VCaP (cell line): ENCODE data around the gene CIDEB.

Experiments
- H3K27ac ChIP-seq: fragments of 450-650 bp; 2 replicates; pipeline ENCODE4 v1.5.1; 2017
- TF ChIP-seq, protein P1 (sequence below): fragments of 450-650 bp; conservative IDR thresholded peaks from 2 replicates; pipeline ENCODE4 v1.5.1; 2017; ENCODE audit warnings: mild to moderate bottlenecking, moderate library complexity

The CIDEB gene

DNA sequence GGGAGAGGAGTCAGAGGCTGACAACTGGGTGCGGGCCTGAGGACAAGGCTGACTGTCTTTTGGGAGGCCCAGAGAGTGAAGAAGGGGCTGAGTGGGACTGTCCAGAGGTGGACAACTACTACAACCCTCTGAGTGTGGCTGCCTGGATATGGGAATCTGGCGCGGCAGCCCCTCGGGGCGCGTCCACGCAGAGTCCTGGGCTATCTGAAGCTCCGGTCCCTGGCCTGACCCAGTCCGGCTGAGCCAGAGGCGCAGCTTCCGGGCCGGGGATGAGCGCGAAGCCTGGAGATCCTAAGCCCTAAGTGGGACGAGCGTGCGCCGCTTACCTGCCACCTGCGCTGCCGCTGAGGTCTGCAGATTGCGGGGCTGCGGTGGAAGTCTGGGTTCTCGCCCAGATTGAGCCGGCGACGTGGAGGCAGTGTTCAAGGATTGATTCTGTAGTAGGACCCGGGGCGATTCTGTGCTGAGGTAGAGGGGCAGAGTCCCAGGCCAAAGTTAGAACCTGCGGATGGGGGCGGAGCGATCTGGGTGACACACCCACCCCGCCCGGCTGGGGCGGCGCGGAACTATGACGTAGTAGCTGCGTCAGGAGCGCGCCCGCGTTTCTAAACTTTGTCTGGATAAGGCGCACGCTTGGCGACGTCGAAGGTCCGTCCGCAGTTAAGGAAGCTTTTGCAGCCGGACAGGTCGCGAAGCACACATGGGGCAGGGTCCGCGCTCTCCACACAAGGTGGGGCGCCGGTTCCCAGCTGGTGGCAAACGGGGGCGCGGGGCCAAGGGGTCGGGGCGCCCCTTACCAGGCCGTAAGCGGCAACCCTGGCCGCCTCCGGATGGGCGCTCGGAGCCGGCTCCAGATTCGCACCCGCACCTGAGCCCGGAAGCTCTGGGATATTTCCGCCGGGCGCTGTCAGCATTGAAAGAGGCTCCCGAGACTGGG lies 8.3 kb downstream of the CIDEB start, which contains the start of the genes DHRS1 and NOP9:
Gene DHRS1 (minus strand): TSS at position 526 of the 937 bp plus-strand sequence. CDS start 674 bp downstream, outside the sequence.
Gene NOP9 (plus strand): TSS at position 596 of the 937 bp plus-strand sequence. CDS start 105 bp downstream, at position 701.
- TF ChIP-seq, protein P1, sequence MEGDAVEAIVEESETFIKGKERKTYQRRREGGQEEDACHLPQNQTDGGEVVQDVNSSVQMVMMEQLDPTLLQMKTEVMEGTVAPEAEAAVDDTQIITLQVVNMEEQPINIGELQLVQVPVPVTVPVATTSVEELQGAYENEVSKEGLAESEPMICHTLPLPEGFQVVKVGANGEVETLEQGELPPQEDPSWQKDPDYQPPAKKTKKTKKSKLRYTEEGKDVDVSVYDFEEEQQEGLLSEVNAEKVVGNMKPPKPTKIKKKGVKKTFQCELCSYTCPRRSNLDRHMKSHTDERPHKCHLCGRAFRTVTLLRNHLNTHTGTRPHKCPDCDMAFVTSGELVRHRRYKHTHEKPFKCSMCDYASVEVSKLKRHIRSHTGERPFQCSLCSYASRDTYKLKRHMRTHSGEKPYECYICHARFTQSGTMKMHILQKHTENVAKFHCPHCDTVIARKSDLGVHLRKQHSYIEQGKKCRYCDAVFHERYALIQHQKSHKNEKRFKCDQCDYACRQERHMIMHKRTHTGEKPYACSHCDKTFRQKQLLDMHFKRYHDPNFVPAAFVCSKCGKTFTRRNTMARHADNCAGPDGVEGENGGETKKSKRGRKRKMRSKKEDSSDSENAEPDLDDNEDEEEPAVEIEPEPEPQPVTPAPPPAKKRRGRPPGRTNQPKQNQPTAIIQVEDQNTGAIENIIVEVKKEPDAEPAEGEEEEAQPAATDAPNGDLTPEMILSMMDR: no peak
- H3K27ac ChIP-seq: peak within 1 kb of the TSS; percentile 84

DNA sequence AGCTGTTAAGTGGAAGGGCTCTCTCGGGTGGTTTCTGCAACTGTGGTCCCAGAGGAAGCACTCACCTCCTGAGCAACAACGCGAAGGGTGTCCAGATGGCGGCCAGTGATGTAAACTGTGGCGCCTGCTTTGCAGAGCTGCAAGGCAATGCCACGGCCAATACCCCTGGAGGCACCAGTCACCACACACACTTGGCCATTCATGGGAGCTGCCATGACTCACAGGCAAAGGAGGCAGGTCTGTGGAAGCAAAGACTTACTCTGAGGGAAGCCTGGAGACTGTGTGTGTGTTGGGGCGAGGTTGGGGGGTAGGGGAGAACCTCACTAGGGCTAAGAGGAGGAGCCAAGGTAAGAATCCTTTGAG lies 8.9 kb downstream of the CIDEB start:
- TF ChIP-seq, protein P1: no peak
- H3K27ac ChIP-seq: peak overlapping the region; percentile 84

GRCh38 chr14:24297190-24297964 lies 10.4 kb downstream of the CIDEB start:
- TF ChIP-seq, protein P1: peak; percentile 60

GRCh38 chr14:24296341-24297157 lies 11.2 kb downstream of the CIDEB start:
- TF ChIP-seq, protein P1: peak; percentile 80
- no peak overlapping the region for H3K27ac ChIP-seq

More at GRCh38 chr14:24297190-24297964, 10.4 kb downstream of the CIDEB start:
- no peak overlapping the region; the same call in 1 of the 2 replicates for H3K27ac ChIP-seq

DNA sequence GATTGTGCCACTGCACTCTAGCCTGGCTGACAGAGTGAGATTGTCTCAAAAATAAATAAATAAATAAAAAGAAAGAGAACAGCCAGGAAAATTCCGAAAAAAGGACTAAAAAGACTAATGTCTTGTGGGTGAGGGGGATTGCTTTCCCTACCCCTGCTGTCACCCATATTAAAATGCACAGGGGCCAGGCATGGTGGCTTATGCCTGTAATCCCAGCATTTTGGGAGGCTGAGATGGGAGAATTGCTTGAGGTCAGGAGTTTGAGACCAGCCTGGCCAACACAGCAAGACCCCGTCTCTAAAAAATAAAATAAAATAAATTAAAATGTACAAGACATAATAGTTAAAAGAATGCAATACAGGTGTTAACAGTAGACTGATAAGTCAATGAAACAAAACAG lies 14.3 kb downstream of the CIDEB start:
- TF ChIP-seq, protein P1: no peak
- no peak overlapping the region for H3K27ac ChIP-seq

DNA sequence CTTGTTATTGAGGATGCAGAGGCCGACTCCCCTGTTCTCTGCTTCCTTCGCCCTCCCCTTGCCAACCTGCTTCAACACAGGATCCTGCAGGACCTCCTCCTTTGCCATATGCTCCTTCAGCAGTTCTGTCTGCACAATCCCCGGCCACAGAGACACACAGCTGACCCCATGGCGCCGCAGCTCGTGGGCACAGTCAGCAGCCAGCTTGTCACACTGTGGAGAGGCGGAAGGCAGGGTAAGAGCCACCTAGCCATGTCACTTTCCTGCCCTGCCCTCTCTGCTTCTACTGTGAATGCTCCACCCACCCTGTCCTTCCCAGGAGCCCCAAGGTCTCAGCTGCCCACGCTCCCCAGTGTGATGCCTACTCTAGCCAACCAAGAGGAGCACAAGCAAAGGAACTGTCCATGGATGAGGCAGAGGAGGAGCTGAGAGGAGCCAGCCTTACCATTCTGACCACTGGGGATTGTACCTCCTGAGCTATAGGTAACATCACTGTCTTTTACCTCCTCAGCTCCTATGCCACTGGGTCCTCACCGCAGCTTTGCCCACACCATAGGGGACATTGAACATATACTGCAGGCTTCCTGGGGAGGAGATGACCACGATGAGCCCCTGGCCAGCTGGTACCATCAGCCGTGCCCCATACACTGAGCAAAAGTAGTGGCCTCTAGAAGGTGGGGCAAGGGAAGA lies 15.5 kb downstream of the CIDEB start:
- TF ChIP-seq, protein P1: no peak
- no peak overlapping the region for H3K27ac ChIP-seq
